Dedifferentiated amniotic fluid mesenchymal stem cell (primary cell): ENCODE data around the gene DENND4C.
A peak's percentile ranks its signal among the peaks of the same experiment; 100 is the strongest.
"Not testable (repeated sequence)": the region's sequence is repeated elsewhere in the genome, so short reads cannot be mapped to it uniquely, and the experiment has no call there.

Source experiments
- DNase-seq: peaks from one replicate; pipeline ENCODE4 v3.0.0-alpha.2; 2016; ENCODE audit errors: extremely low spot score

Gene DENND4C

GRCh38 chr9:19224563-19224962, 5.9 kb upstream of the DENND4C start:
- no peak for DNase-seq

- DNase-seq = no peak
Measured at GRCh38 chr9:19229595-19230354, 718 bp upstream of the DENND4C start.

- DNase-seq = peak; percentile 30
Measured at GRCh38 chr9:19231126-19231903, 822 bp downstream of the DENND4C start.

- DNase-seq = no peak
Measured at GRCh38 chr9:19231904-19232822, 1.7 kb downstream of the DENND4C start.

GRCh38 chr9:19232823-19233194, 2.3 kb downstream of the DENND4C start:
- peak; percentile 71 for DNase-seq

GRCh38 chr9:19233344-19233743, 2.9 kb downstream of the DENND4C start:
- no peak for DNase-seq

GRCh38 chr9:19239955-19240354, 9.5 kb downstream of the DENND4C start:
- DNase-seq = no peak

- no peak for DNase-seq
Measured at GRCh38 chr9:19241728-19242127, 11.2 kb downstream of the DENND4C start.

GRCh38 chr9:19243366-19244033, 13.0 kb downstream of the DENND4C start:
- DNase-seq = no peak

- DNase-seq = no peak
Measured at GRCh38 chr9:19246891-19247290, 16.4 kb downstream of the DENND4C start.

GRCh38 chr9:19247420-19247819, 16.9 kb downstream of the DENND4C start:
- DNase-seq = no peak

GRCh38 chr9:19250346-19250745, 19.9 kb downstream of the DENND4C start:
- DNase-seq = not testable (repeated sequence)

- DNase-seq = not testable (repeated sequence)
Measured at GRCh38 chr9:19251203-19251602, 20.7 kb downstream of the DENND4C start.

GRCh38 chr9:19251622-19252021, 21.1 kb downstream of the DENND4C start:
- DNase-seq = not testable (repeated sequence)

- no peak for DNase-seq
Measured at GRCh38 chr9:19252174-19252884, 21.8 kb downstream of the DENND4C start.

- DNase-seq = no peak
Measured at GRCh38 chr9:19252885-19253219, 22.4 kb downstream of the DENND4C start.

- DNase-seq = no peak
Measured at GRCh38 chr9:19255112-19255511, 24.6 kb downstream of the DENND4C start.

- no peak for DNase-seq
Measured at GRCh38 chr9:19255821-19256220, 25.3 kb downstream of the DENND4C start.

GRCh38 chr9:19259665-19260255, 29.3 kb downstream of the DENND4C start:
- DNase-seq = not testable (repeated sequence)

- not testable (repeated sequence) for DNase-seq
Measured at GRCh38 chr9:19265602-19266001, 35.1 kb downstream of the DENND4C start.
